Measurements from ENCODE around the gene ENOSF1.

GRCh38 chr18:627231-627630 is 85.2 kb downstream of the ENOSF1 start:
- TF ChIP-seq EZH2 (IDR thresholded peaks at IDR 0.05; ENCODE audit: borderline replicate concordance, low read depth, low read length, severe bottlenecking) (no peak), CTCF (IDR thresholded peaks at IDR 0.05; ENCODE audit: borderline replicate concordance, extremely low read depth, low read length, poor library complexity, severe bottlenecking) (no peak)
